Left ventricle myocardium inferior (tissue), 1 donor: Measurements from ENCODE around the gene DTNA. TPM values are rescaled to one million over a fixed set of nuclear protein-coding genes. Genes with fewer than 3 reads are reported as not detected.

Source experiments
- DNase-seq: peaks from one replicate; pipeline ENCODE4 v3.0.0-alpha.2; 2020
- H3K27ac ChIP-seq: fragments of 200-600 bp; replicated peaks from 2 replicates; pipeline ENCODE4 v1.8.0; 2021
- H3K27me3 ChIP-seq: fragments of 200-600 bp; 2 replicates; pipeline ENCODE4 v1.8.0; 2021; ENCODE audit warnings: low read depth
- H3K36me3 ChIP-seq: fragments of 200-600 bp; 2 replicates; pipeline ENCODE4 v1.8.0; 2021
- H3K4me1 ChIP-seq: fragments of 200-600 bp; 2 replicates; pipeline ENCODE4 v1.8.0; 2021
- H3K4me3 ChIP-seq: fragments of 200-600 bp; 2 replicates; pipeline ENCODE4 v1.8.0; 2021; ENCODE audit warnings: mild to moderate bottlenecking, moderate library complexity
- H3K9me3 ChIP-seq: fragments of 200-600 bp; replicated peaks from 2 replicates; pipeline ENCODE4 v1.8.0; 2021
- intact Hi-C: fragments of 100-400 bp; cut with micrococcal nuclease; formaldehyde crosslinking; loops from one replicate; pipeline ENCODE4 v1.11.0; 2022
- total RNA-seq: library from RNA; stranded (reverse); fragmentation: NEBNext Ultra II Directional; extraction: Animal tissue kit (Norgen Biotek cat#: 25700); gene quantifications from one replicate; pipeline ENCODE4 v1.2.1, GENCODE V29; 2021
- TF ChIP-seq, protein P1 (sequence below): fragments of 200-600 bp; IDR thresholded peaks from 2 replicates; pipeline ENCODE4 v1.8.0; 2021; ENCODE audit warnings: antibody characterized with exemption, mild to moderate bottlenecking, borderline replicate concordance
- donor health status: DM: no; HTN: yes; CAD: no; lungs with severe emphysema.

Gene DTNA
- total RNA-seq, 1 donor from 2014 or later = 167 TPM

DNA sequence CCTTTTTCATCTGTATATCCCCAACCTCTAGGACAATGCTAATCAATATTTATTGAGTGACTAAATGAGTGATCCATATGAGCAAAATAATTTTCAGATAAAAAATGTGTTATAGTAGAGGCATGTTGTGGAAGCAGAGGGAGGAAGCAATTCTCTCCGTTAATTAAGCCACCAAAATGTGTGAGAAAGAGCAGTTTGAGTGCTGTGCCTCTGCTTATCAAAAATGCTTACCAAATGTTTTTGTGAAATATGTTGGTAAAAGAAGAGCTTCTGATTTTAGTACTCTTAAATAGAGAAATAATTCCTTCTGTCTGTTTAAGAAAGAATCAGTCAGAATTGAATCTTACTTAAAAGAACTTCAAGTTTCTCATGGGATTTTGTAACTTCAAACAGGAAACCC lies 90.3 kb downstream of the DTNA start:
- Histone ChIP-seq H3K4me3 (no peak overlapping the region), H3K27me3 (no peaks in the 10 kb centered on the region), H3K9me3 (no peaks in the 10 kb centered on the region), H3K27ac (no peak overlapping the region), H3K36me3 (no peaks in the 10 kb centered on the region), H3K4me1 (peaks cover 24% of the 10 kb centered on the region)
- TF ChIP-seq, protein P1, sequence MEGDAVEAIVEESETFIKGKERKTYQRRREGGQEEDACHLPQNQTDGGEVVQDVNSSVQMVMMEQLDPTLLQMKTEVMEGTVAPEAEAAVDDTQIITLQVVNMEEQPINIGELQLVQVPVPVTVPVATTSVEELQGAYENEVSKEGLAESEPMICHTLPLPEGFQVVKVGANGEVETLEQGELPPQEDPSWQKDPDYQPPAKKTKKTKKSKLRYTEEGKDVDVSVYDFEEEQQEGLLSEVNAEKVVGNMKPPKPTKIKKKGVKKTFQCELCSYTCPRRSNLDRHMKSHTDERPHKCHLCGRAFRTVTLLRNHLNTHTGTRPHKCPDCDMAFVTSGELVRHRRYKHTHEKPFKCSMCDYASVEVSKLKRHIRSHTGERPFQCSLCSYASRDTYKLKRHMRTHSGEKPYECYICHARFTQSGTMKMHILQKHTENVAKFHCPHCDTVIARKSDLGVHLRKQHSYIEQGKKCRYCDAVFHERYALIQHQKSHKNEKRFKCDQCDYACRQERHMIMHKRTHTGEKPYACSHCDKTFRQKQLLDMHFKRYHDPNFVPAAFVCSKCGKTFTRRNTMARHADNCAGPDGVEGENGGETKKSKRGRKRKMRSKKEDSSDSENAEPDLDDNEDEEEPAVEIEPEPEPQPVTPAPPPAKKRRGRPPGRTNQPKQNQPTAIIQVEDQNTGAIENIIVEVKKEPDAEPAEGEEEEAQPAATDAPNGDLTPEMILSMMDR = no peak
- intact Hi-C loops = no loop called here
- DNase-seq = no peak

GRCh38 chr18:34801774-34802173 lies 91.7 kb downstream of the DTNA start:
- no peak for DNase-seq
- no peaks in the 10 kb centered on the region for H3K36me3 ChIP-seq
- TF ChIP-seq, protein P1 = no peak
- H3K27ac ChIP-seq = no peak overlapping the region
- peaks cover 29% of the 10 kb centered on the region for H3K4me1 ChIP-seq
- intact Hi-C loops = no loop called here
- no peaks in the 10 kb centered on the region for H3K9me3 ChIP-seq
- no peaks in the 10 kb centered on the region for H3K27me3 ChIP-seq
- no peak overlapping the region for H3K4me3 ChIP-seq

GRCh38 chr18:34802959-34803358 lies 92.9 kb downstream of the DTNA start:
- Histone ChIP-seq H3K27me3 (no peaks in the 10 kb centered on the region), H3K4me3 (no peak overlapping the region), H3K9me3 (no peaks in the 10 kb centered on the region), H3K36me3 (no peaks in the 10 kb centered on the region), H3K4me1 (peaks cover 35% of the 10 kb centered on the region), H3K27ac (no peak overlapping the region)
- no peak for DNase-seq
- intact Hi-C loops = no loop called here
- TF ChIP-seq, protein P1 = no peak

DNA sequence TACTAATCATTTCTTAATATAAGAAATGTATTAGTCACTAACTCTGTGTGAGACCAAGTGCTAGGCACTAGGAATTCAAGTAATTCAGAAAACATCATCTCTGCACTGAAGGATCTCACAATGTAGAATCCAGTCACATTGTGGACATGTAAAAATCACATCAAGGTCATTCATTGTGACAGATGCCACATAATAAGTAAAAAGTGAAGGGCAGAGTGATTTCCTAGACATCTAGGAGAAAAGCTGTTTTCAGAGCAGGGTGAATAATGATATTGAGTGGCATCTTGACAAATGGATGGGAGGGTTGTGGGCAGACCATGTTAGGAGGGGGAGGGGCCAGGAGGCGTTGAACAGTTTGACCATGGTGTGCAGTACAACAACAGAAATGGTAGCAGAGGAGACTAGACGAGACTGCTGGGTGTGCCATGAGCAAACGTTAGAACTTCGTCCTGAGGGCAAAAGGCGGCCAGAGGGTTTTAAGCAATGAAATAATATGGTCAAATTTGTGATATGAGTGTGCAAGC lies 93.8 kb downstream of the DTNA start:
- no peaks in the 10 kb centered on the region for H3K9me3 ChIP-seq
- H3K4me3 ChIP-seq = no peak overlapping the region
- H3K27me3 ChIP-seq = no peaks in the 10 kb centered on the region
- H3K4me1 ChIP-seq = peaks cover 35% of the 10 kb centered on the region
- H3K36me3 ChIP-seq = no peaks in the 10 kb centered on the region
- intact Hi-C loops = no loop called here
- TF ChIP-seq, protein P1 = no peak
- no peak overlapping the region for H3K27ac ChIP-seq
- no peak for DNase-seq

GRCh38 chr18:34805103-34805877 lies 95.2 kb downstream of the DTNA start:
- intact Hi-C loops = no loop called here

More at GRCh38 chr18:34805103-34805877, 95.2 kb downstream of the DTNA start:
- TF ChIP-seq, protein P1 = no peak
- H3K9me3 ChIP-seq = no peaks in the 10 kb centered on the region
- H3K27me3 ChIP-seq = no peaks in the 10 kb centered on the region
- H3K4me1 ChIP-seq = peaks cover 35% of the 10 kb centered on the region
- H3K4me3 ChIP-seq = no peak overlapping the region
- no peaks in the 10 kb centered on the region for H3K36me3 ChIP-seq
- DNase-seq = no peak
- H3K27ac ChIP-seq = no peak overlapping the region
